HEK293T (cell line): ENCODE measurements around the gene TRPM3.

Experiments
- CTCF ChIA-PET: fragments of 350-600 bp; formaldehyde crosslinking; extraction: SDS; loops from one replicate; lab custom pipeline; 2021; ENCODE audit warnings: antibody characterized with exemption, inconsistent platforms; lab: Yijun Ruan, JAX
- POLR2A ChIA-PET: fragments of 350-600 bp; formaldehyde crosslinking; extraction: SDS; loops from one replicate; lab custom pipeline; 2020; ENCODE audit warnings: antibody characterized with exemption, inconsistent platforms; lab: Yijun Ruan, JAX
- DNase-seq: peaks from one replicate; pipeline ENCODE4 v3.0.0; 2012; ENCODE audit warnings: mixed read lengths; ENCODE audit errors: extremely low spot score
- ARNT ChIP-seq: fragments of 450-650 bp; IDR thresholded peaks from 2 replicates; pipeline ENCODE4 v1.6.1; 2017; ENCODE audit warnings: mild to moderate bottlenecking
- BHLHE40 ChIP-seq: fragments of 450-650 bp; IDR thresholded peaks from 2 replicates; pipeline ENCODE4 v1.6.1; 2016; ENCODE audit warnings: mild to moderate bottlenecking, moderate library complexity, borderline replicate concordance
- CTBP1 ChIP-seq: fragments of 450-650 bp; IDR thresholded peaks from 2 replicates; pipeline ENCODE4 v1.6.1; 2016; ENCODE audit warnings: borderline replicate concordance
- ELF4 ChIP-seq: fragments of 450-650 bp; IDR thresholded peaks from 2 replicates; pipeline ENCODE4 v1.6.1; 2017; ENCODE audit warnings: antibody characterized with exemption
- FOXA1 ChIP-seq: fragments of 450-650 bp; IDR thresholded peaks from 2 replicates; pipeline ENCODE4 v1.6.1; 2016; ENCODE audit warnings: mild to moderate bottlenecking
- FOXK2 ChIP-seq: fragments of 450-650 bp; IDR thresholded peaks from 2 replicates; pipeline ENCODE4 v1.6.1; 2016; ENCODE audit warnings: mild to moderate bottlenecking
- FOXM1 ChIP-seq: fragments of 450-650 bp; IDR thresholded peaks from 2 replicates; pipeline ENCODE4 v1.6.1; 2017; ENCODE audit warnings: mild to moderate bottlenecking, borderline replicate concordance
- HDGF ChIP-seq: fragments of 450-650 bp; IDR thresholded peaks from 2 replicates; pipeline ENCODE4 v1.6.1; 2017; ENCODE audit warnings: antibody characterized with exemption, borderline replicate concordance
- L3MBTL2 ChIP-seq: fragments of 450-650 bp; conservative IDR thresholded peaks from 2 replicates; pipeline ENCODE4 v1.6.1; 2016; ENCODE audit warnings: mild to moderate bottlenecking
- LEF1 ChIP-seq: fragments of 450-650 bp; IDR thresholded peaks from 2 replicates; pipeline ENCODE4 v1.6.1; 2017; ENCODE audit warnings: mild to moderate bottlenecking, borderline replicate concordance
- NFRKB ChIP-seq: fragments of 450-650 bp; IDR thresholded peaks from 2 replicates; pipeline ENCODE4 v1.6.1; 2016; ENCODE audit warnings: mild to moderate bottlenecking, moderate library complexity
- PKNOX1 ChIP-seq: fragments of 450-650 bp; IDR thresholded peaks from 2 replicates; pipeline ENCODE4 v1.6.1; 2016
- SP1 ChIP-seq: fragments of 450-650 bp; IDR thresholded peaks from 2 replicates; pipeline ENCODE4 v1.6.1; 2017
- SUZ12 ChIP-seq: fragments of 450-650 bp; IDR thresholded peaks from 2 replicates; pipeline ENCODE4 v1.6.1; 2016; ENCODE audit warnings: mild to moderate bottlenecking
- TARDBP ChIP-seq: fragments of 450-650 bp; IDR thresholded peaks from 2 replicates; pipeline ENCODE4 v1.6.1; 2016
- ZNF384 ChIP-seq: fragments of 450-650 bp; IDR thresholded peaks from 2 replicates; pipeline ENCODE4 v1.6.1; 2016

TRPM3 gene

DNA sequence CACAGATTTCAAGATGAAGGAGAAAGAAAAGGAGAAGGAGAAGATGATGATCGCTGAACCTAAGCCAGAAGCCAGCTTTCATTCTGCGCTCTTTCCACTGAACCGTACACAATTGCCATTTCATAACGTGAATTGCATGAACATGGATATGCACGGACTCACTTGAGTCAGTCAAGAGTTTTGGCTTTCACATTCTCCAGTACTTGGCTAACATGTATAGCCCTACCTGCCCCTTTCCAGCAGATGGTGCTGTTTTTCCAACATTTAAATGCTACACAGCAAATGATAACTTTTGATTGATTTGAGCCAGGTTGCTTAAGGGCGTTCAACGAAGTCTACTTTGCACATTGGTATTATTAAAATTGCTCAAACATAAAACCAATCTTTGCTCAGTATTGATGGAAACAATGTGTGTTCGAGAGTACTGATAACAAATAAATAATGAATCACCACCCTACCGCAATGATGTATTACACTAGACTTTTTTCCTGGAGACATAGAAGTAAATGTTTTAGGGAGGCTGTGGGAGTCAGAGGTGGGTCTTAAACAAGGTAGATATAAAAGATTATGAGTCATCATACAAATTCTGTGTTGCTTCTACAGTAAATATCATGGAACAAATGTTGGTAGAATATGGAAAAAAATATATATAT, 196.4 kb downstream of the TRPM3 start:
- TF ChIP-seq TARDBP (no peak), PKNOX1 (0 out of 2 replicates have a peak, but pooled peaks have one; percentile 47)
- CTCF ChIA-PET: interaction anchor here (0.7 kb wide), 1 partner anchor 325 kb away, joined by 4 read pairs; no protein-coding TSS in a partner anchor
- POLR2A ChIA-PET: no interaction called here
- DNase-seq: peak; percentile 60

DNA sequence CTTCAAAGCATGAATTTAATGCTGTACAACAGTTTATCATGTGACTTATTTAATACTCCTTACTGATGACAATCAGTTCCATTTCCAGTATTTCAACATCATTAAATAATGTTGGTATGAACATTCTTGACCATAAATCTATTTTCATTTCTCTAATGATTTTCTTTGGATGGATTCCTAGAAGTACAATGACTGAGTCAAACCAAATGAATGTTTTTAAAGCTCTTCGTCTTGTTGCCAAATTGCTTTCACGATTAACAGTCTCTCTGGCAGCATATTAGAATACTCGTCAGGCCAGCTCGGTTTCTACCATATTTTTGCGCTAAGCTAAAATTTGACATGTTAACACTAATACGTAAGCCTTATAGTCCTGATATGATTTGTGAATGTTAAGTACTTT, 197.0 kb downstream of the TRPM3 start:
- ChIA-PET POLR2A (no interaction called here), CTCF (interaction anchor here (0.6 to 0.7 kb wide), 2 partner anchors 326 to 327 kb away, joined by 3 to 4 read pairs; no protein-coding TSS in a partner anchor)
- no peak for TF ChIP-seq SUZ12
- no peak for TF ChIP-seq PKNOX1
- DNase-seq: no peak

DNA sequence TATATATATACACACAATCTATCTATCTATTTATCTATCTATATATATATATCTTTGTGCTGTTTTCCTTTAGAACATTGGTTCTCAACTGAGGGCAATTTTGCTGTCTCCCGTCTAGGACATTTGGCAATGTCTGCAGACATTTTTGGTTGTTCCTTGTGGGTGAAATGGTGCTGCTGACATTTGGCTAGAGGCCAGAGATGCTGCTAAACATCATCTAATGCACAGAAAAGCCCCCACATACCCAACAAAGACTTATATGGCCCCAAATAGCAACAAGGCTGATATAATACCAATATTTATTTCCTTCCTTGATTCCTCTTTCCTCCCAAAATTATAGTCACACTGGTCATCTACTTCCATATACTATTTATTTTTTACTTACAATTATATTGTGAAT, 197.5 kb downstream of the TRPM3 start:
- ChIA-PET CTCF (interaction anchor here (0.6 to 0.7 kb wide), 2 partner anchors 326 to 327 kb away, joined by 3 to 4 read pairs; no protein-coding TSS in a partner anchor), POLR2A (no interaction called here)
- TF ChIP-seq SUZ12 (no peak), TARDBP (no peak), SP1 (no peak), CTBP1 (no peak), L3MBTL2 (no peak), ELF4 (no peak), ZNF384 (no peak), BHLHE40 (no peak), FOXA1 (no peak), NFRKB (no peak), HDGF (no peak), FOXM1 (no peak), PKNOX1 (no peak)
- no peak for DNase-seq

DNA sequence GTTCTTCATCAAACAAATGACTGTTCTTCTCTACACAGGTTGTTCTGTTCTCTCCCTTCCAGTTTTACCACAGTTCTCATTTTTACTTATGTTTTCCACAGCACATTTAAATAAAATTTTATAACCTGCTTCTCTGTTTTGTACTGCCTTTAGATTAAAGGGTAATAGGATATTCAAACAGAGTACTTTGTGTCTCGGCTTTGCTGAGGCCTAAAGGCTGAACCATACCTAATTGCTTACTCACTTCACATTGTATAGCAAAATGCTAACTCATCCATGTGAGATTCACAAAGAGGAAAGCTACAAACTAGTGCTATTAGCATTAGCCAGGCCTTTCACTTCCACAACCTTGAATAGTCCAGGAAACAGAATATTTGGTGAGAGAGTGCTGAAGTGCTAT, 200.3 kb downstream of the TRPM3 start:
- no peak for TF ChIP-seq FOXA1
- ChIA-PET CTCF (interaction anchor here (0.5 kb wide), 1 partner anchor 225 kb away, joined by 3 read pairs; no protein-coding TSS in a partner anchor), POLR2A (no interaction called here)
- DNase-seq: no peak

DNA sequence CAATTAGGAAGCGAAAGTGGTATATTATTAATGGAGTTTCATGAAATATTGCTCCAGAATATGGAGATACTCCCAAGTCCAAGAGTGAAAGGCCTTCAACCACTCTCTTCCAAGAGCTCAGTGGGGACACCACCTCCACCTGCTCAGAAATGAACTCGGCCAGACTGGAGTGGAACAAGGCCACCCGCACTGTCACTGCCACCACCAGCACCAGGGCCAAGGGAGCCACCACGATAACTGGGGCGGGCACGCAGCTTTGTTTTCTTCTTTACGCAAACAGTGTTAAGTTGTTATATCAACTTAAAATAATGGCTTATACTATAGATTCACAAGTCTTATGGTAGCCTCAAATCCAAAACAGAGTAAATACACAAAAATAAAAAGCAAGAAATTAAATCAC, 204.1 kb downstream of the TRPM3 start:
- POLR2A ChIA-PET: no interaction called here
- CTCF ChIA-PET: no interaction called here
- DNase-seq: no peak
- TF ChIP-seq LEF1 (no peak), FOXM1 (no peak), SP1 (no peak), FOXK2 (no peak), ZNF384 (no peak), CTBP1 (no peak), SUZ12 (no peak), L3MBTL2 (no peak), NFRKB (no peak), FOXA1 (no peak), TARDBP (no peak)

DNA sequence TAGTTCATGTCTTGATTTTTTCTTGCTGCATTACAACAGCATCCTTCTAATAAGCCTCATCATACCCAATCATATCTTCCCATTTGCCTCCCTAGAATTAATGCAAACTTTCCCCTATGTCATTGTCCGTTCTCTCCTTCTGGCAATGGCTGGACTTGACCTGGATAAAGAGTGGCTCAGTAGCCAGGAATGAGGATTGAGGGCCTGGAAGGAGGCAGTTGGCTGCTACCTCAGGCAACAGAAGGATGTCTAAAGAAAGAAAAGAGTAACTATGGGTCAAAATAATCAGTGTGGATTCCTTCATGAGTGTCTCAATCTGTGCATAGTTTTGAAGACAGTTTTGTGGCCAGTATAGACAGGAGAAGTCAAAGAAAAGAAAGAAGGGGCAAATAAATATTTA, 209.6 kb downstream of the TRPM3 start:
- CTCF ChIA-PET: no interaction called here
- POLR2A ChIA-PET: no interaction called here

GRCh38 chr9:70910598-70910997, 210.8 kb downstream of the TRPM3 start:
- ChIA-PET CTCF (no interaction called here), POLR2A (no interaction called here)
- no peak for DNase-seq
- TF ChIP-seq NFRKB (no peak), ARNT (no peak), LEF1 (no peak), SP1 (no peak), ZNF384 (no peak), TARDBP (no peak), PKNOX1 (no peak), L3MBTL2 (no peak), FOXK2 (no peak), BHLHE40 (no peak), ELF4 (no peak), CTBP1 (no peak), SUZ12 (no peak), FOXM1 (no peak), HDGF (no peak), FOXA1 (no peak)

More for the DNA sequence above, 209.6 kb downstream of the TRPM3 start:
- DNase-seq: no peak
- TF ChIP-seq BHLHE40: no peak
- TF ChIP-seq FOXK2: no peak
- TF ChIP-seq SUZ12: no peak
- no peak for TF ChIP-seq L3MBTL2
- TF ChIP-seq NFRKB: no peak
